Fibroblast of villous mesenchyme (primary cell): ENCODE measurements around the gene SKAP1. TPM values are rescaled to one million over a fixed set of nuclear protein-coding genes. Genes with fewer than 3 reads are reported as not detected.

Experiments used
- DNase-seq: peaks from one replicate; pipeline ENCODE4 v3.0.0-alpha.2; 2010; ENCODE audit warnings: low read depth
- H3K4me3 ChIP-seq: 2 replicates; pipeline ENCODE4 v1.5.1; 2011; ENCODE audit warnings: low read depth, mild to moderate bottlenecking, low read length
- total RNA-seq: library from RNA; depleted of rRNA; stranded (reverse); fragments of >200 nt; gene quantifications from 2 replicates; pipeline ENCODE4 v1.2.3, GENCODE V29; 2012
- TF ChIP-seq, protein P1 (sequence below): IDR thresholded peaks from 2 replicates; pipeline ENCODE4 v1.5.1; 2012; ENCODE audit warnings: low read depth, mild to moderate bottlenecking, low read length; ENCODE audit not compliant: insufficient read depth

The SKAP1 gene
- total RNA-seq, 1 donor = not detected

DNA sequence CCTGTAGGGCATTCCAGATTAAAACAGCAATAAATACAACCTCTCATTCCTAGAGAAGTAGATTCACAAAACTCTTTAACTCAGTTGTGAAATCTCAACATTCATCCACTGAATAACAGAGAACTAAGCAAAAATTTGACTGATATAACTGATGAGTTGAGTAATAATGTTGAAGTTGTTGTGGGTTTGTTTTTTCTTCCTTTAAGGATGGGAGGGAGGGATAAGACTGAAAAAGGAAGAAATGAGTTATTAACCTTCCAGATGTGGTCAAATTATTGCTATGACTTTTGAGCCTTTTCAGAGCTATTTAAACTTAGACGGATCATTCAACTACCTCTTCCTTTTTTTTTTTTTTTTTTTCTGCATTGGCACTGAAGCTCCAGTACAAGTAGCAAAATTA lies 38.6 kb downstream of the SKAP1 start:
- no peak for DNase-seq
- H3K4me3 ChIP-seq = no peak overlapping the region
- TF ChIP-seq, protein P1, sequence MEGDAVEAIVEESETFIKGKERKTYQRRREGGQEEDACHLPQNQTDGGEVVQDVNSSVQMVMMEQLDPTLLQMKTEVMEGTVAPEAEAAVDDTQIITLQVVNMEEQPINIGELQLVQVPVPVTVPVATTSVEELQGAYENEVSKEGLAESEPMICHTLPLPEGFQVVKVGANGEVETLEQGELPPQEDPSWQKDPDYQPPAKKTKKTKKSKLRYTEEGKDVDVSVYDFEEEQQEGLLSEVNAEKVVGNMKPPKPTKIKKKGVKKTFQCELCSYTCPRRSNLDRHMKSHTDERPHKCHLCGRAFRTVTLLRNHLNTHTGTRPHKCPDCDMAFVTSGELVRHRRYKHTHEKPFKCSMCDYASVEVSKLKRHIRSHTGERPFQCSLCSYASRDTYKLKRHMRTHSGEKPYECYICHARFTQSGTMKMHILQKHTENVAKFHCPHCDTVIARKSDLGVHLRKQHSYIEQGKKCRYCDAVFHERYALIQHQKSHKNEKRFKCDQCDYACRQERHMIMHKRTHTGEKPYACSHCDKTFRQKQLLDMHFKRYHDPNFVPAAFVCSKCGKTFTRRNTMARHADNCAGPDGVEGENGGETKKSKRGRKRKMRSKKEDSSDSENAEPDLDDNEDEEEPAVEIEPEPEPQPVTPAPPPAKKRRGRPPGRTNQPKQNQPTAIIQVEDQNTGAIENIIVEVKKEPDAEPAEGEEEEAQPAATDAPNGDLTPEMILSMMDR = no peak

DNA sequence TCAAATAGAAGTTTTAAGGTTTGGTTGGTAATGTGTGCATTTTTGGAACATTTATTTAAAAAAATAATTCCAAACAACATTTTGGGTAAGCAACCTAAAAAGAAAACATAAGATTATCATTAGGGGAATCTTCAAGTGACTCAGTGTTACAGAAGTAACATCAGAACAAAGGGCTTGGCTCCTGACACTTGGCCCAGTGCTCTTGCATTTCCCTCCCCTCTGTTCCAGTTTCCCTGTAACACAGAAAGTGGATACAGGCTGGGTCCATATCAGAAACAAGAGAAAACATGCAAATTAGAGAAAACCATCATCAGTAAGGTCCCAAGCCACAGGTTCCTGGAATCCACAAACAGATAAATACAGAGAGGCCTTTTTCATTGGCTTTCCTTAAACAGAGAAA lies 40.1 kb downstream of the SKAP1 start:
- H3K4me3 ChIP-seq = no peak overlapping the region
- no peak for DNase-seq
- TF ChIP-seq, protein P1 = no peak

DNA sequence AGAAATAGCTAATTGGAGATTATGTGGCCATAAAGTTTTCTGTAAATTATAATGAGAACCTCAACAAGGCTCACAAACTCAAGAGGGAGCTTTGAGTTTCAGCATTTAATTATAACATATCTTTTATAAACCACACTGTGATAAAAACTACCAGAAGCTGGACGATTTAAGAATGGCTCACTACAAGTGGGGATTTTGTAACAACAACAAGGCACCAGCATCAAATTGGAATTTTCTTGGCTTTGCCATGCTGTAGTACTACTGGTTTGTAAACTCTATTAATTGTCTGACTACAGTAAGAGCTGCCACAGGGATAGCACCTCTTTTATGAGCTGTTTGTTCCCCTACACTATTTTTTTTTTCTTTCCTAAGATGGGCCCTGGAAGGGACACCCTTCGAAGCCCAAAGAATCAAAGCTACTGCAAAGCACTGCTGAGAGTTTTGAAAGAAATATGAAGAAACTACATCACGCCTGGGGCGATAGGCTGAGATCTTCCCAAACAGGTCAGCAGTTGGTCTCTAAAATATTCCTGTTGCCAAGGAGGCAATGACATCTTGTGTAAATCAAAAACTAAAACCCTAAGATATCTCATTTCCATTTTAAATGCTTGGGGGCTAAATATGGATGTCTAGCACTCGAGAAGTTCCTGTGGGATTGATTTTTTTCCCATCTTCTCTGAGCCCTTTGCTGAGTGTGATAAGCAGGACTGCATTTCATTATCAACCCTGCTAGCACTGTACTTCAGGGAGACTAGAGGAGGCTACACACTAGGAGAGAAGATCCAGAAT lies 40.9 kb downstream of the SKAP1 start:
- TF ChIP-seq, protein P1 = no peak
- no peak overlapping the region for H3K4me3 ChIP-seq
- no peak for DNase-seq

DNA sequence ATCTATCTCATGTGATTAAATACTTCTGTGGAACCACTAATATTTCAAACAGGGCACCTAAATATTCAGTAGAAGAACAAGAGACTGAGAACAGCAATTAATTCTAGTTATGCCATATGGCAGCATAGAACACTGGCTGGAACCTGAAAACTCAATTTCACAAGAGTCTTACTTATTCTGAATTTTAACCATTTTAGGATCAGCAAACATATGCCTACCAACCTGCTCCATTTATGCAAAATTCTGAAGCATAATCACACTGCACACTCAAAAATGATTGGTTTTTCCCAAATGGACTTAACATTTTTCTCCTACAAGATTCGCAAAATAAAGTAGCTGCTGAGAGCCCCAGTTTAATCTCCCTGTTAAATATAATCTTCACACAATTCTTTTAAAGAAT lies 43.2 kb downstream of the SKAP1 start:
- no peak for DNase-seq
- no peak overlapping the region for H3K4me3 ChIP-seq
- TF ChIP-seq, protein P1 = no peak

DNA sequence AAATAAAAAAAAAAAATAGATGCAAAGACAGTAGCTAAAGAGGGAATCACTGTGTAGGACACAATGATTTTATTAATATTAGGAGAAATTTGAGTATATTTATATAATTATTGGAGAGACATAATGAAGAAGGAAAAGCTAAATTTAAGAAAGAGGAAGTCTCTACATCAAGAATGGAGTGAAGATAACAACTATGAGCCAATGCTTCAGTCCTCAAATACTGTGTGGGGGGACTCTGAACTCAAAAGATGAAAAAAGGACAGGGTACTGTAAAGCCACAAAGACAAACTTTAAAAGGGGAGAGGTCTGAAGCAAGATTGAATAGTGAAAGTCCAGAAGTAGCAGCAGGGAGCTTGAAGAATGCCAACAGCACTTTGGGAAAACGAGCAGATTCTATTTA lies 44.7 kb downstream of the SKAP1 start:
- no peak overlapping the region for H3K4me3 ChIP-seq
- TF ChIP-seq, protein P1 = no peak
- DNase-seq = no peak

DNA sequence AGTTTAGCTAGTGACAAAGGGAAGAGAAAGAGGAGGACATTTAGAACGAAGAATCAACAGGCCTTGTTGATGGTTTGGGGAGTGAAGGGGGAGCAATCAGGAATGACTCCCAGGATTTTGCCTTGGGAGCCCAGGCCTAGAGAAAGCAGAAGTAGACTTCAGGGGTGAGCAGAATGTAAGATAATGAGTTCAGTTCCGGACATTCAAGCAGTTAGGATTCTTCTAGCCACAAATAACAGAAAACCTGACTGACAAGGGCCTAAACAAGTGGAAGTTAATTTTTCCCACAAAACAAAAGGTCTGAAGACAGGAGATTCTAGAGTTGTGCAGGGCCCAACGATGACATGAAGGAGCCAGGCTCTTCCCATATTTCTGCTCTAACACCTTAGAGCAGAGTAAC lies 45.9 kb downstream of the SKAP1 start:
- DNase-seq = no peak
- H3K4me3 ChIP-seq = no peak overlapping the region
- TF ChIP-seq, protein P1 = no peak

DNA sequence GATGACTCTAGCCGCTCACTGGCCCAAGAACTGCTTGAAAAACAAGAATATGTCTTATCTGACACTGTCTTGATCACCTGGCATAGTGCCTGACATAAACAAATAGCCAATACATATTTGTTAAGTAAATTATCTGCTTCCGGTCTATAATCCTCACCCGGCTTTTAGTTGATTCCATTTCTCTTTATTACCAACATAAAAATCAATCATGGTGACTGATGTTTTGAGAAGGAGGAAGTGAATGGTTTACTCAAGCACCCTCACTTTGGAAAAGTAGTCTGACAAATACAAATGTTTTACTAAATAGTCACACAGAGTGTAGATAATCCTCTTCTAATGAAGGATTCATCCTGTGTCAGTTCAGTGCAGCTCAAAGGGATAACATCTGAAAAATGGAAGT lies 47.0 kb downstream of the SKAP1 start:
- no peak for DNase-seq
- TF ChIP-seq, protein P1 = no peak
- no peak overlapping the region for H3K4me3 ChIP-seq
